IPS-18a (cell line): ENCODE results near the gene NLRP8.
"Not testable (repeated sequence)": the region's sequence is repeated elsewhere in the genome, so short reads cannot be mapped to it uniquely, and the experiment has no call there.

ENCODE experiments used
- H3K27ac ChIP-seq: one replicate; pipeline ENCODE4 v1.5.1; 2013; ENCODE audit warnings: low read length
- H3K27me3 ChIP-seq: one replicate; pipeline ENCODE4 v1.6.1; 2013; ENCODE audit warnings: mild to moderate bottlenecking, low read length; ENCODE audit not compliant: control insufficient read depth, insufficient read depth
- H3K36me3 ChIP-seq: one replicate; pipeline ENCODE4 v1.6.1; 2013; ENCODE audit warnings: low read depth, low read length; ENCODE audit not compliant: control insufficient read depth
- H3K4me1 ChIP-seq: one replicate; pipeline ENCODE4 v1.6.1; 2013; ENCODE audit warnings: low read depth, low read length; ENCODE audit not compliant: control insufficient read depth
- H3K4me3 ChIP-seq: one replicate; pipeline ENCODE4 v1.5.1; 2013; ENCODE audit warnings: low read length
- H3K9ac ChIP-seq: one replicate; pipeline ENCODE4 v1.6.1; 2013; ENCODE audit warnings: mild to moderate bottlenecking, low read length, moderate library complexity
- H3K9me3 ChIP-seq: one replicate; pipeline ENCODE4 v1.6.1; 2013; ENCODE audit warnings: low read depth, low read length; ENCODE audit not compliant: control insufficient read depth

NLRP8 gene

DNA sequence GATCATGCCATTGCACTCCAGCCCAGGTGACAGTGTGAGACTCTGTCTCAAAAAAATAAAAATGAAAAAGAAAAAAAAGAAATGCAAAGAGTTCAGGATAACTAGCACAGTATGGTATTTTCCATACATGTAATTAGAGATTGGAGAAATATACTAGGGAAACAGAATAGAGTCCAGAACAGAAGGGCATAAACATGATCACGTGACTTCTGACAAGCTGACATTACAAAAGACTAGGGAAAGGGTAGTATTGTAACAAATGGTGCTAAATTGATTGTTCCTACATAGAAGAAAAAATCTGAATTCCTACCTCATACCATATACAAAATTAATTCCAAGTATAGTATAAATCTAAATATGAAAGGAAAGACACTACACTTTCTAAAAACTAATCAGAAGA is 37.6 kb downstream of the NLRP8 start:
- H3K27me3 ChIP-seq: no peaks in the 10 kb centered on the region
- no peak overlapping the region for H3K4me3 ChIP-seq
- peaks cover 61% of the 10 kb centered on the region for H3K9me3 ChIP-seq
- H3K9ac ChIP-seq: no peak overlapping the region
- no peak overlapping the region for H3K27ac ChIP-seq
- no peaks in the 10 kb centered on the region for H3K36me3 ChIP-seq
- H3K4me1 ChIP-seq: no peaks in the 10 kb centered on the region

DNA sequence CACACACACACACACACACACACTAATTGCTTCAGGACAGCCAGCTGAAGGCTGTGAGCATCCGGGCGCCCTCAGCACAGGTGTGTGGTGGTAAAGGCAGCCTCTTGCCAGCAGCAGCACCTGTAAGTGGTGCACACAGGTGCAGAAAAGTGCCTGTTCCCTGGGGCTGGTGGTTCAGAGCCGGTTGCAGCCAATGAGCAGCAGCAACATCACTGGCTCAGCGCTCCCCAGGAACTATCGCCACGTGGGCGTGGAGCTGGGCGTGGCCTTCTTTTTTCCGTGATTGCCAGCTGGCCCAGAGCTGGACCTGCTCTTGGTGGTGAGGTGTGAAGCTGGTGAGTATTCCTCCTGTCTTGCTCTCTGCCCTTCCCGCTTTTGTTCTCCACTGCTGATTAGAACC is 38.9 kb downstream of the NLRP8 start, which contains the start of gene NLRP5:
Gene NLRP5, plus strand, starts transcription at position 289 of the 400 bp plus-strand sequence.
- no peak within 1 kb of the TSS for H3K27ac ChIP-seq
- no peak within 1 kb of the TSS for H3K4me3 ChIP-seq
- H3K9ac ChIP-seq: no peak within 1 kb of the TSS
- no peaks in the 10 kb centered on the region for H3K27me3 ChIP-seq
- no peaks in the 10 kb centered on the region for H3K4me1 ChIP-seq
- peaks cover 58% of the 10 kb centered on the region for H3K9me3 ChIP-seq
- no peaks in the 10 kb centered on the region for H3K36me3 ChIP-seq

DNA sequence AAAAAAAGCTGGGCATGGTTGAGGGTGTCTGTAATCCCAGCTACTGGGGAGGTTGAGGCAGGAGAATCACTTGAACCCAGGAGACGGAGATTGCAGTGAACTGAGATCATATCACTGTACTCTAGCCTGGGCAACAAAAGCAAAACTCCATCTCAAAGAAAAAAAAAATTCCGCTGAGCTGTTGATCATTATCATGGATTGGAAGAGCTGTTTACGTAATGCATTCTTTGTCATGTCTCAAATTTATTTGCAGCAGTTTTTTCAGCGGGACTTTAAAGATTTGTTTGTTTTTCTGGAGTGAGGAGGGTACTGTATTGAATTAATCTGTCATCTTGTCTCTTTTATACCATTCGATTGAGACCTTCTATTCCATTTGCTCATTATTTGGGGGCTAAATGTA is 43.2 kb downstream of the NLRP8 start:
- Histone ChIP-seq H3K9ac (no peak overlapping the region), H3K27ac (no peak overlapping the region), H3K27me3 (no peaks in the 10 kb centered on the region), H3K36me3 (no peaks in the 10 kb centered on the region), H3K4me3 (no peak overlapping the region), H3K4me1 (no peaks in the 10 kb centered on the region), H3K9me3 (peaks cover 68% of the 10 kb centered on the region)

DNA sequence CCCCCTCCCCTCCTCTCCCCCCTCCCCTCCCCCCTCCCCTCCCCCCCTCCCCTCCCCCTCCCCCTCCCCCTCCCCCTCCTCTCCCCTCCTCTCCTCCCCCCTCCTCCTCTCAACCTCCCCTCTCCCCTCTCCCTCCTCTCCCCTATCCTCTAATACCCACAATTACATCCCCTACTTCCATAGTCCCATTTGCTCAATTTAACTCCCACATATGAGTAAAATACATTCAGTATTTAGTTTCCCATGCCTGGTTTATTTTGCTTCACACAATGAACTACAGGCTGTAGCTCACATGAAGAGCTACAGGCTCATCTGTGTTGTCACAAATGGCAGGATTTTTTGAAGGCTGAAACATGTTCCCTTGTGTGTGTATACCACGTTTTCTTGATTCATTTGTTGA is 45.9 kb downstream of the NLRP8 start:
- Histone ChIP-seq H3K27me3 (no peaks in the 10 kb centered on the region), H3K4me1 (no peaks in the 10 kb centered on the region), H3K9ac (no peak overlapping the region), H3K4me3 (no peak overlapping the region), H3K9me3 (peaks cover 68% of the 10 kb centered on the region), H3K27ac (no peak overlapping the region), H3K36me3 (no peaks in the 10 kb centered on the region)

DNA sequence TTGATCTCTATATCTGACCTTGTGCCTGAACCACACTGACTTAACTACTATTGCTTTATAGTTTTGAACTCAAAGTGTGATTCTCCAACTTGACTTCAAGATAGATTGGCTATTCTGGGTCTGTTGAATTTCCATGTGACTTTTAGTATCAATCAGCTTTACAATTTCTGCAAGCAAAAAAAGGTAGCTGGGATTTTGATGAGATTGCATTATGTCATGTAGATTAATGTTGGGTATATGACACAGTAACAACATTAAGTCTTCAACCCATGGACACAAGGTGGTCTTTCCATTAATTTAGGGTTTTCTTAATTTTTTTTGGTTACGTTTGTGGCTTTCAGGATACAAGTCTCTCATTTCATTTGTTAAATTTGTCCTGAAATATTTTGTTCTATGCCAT is 67.1 kb downstream of the NLRP8 start:
- no peak overlapping the region for H3K9ac ChIP-seq
- H3K4me1 ChIP-seq: no peaks in the 10 kb centered on the region
- H3K27ac ChIP-seq: no peak overlapping the region
- peaks cover 56% of the 10 kb centered on the region for H3K9me3 ChIP-seq
- no peaks in the 10 kb centered on the region for H3K36me3 ChIP-seq
- no peak overlapping the region for H3K4me3 ChIP-seq
- no peaks in the 10 kb centered on the region for H3K27me3 ChIP-seq

DNA sequence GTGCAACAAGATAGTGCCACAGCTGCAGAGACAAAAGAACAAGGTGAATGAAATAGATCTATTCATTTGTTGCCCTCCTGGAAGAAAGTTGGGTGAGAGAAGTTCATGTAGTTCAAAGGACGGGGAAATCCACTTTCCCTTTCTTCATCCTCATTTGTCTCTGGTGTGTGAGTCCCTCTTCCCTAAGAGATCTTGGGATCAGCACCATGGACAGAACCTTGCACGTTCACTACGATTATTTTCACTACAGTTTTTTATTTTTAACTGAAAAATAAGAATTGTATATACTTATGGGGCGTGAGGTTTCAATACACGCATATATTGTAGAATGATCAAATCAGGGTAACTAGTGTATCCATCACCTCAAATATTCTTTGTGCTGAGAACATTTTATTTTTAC is 68.1 kb downstream of the NLRP8 start:
- H3K27me3 ChIP-seq: no peaks in the 10 kb centered on the region
- H3K4me3 ChIP-seq: no peak overlapping the region
- H3K9ac ChIP-seq: no peak overlapping the region
- no peaks in the 10 kb centered on the region for H3K4me1 ChIP-seq
- peaks cover 54% of the 10 kb centered on the region for H3K9me3 ChIP-seq
- H3K27ac ChIP-seq: no peak overlapping the region
- no peaks in the 10 kb centered on the region for H3K36me3 ChIP-seq

DNA sequence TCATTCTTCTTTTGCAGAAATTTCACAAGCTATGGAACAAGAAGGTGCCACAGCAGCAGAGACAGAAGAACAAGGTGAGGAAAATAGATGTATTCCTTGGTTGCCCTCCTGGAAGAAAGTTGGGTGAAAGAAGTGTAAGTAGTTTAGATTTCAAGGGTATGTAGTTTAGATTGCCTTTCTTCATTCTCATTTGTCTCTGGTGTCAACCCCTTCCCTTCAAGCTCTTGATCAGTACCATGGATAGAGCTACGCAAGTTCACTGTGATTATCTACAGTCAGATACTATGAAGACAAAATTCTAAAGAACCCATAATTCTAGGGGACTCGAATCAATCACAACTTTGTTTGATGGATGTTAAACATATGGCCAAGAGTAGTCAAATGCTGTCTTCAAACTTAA is 71.7 kb downstream of the NLRP8 start:
- not testable (repeated sequence) for H3K27me3 ChIP-seq, H3K4me1 ChIP-seq, H3K9ac ChIP-seq, H3K27ac ChIP-seq, H3K4me3 ChIP-seq, H3K36me3 ChIP-seq
- H3K9me3 ChIP-seq: peaks cover 49% of the 10 kb centered on the region

DNA sequence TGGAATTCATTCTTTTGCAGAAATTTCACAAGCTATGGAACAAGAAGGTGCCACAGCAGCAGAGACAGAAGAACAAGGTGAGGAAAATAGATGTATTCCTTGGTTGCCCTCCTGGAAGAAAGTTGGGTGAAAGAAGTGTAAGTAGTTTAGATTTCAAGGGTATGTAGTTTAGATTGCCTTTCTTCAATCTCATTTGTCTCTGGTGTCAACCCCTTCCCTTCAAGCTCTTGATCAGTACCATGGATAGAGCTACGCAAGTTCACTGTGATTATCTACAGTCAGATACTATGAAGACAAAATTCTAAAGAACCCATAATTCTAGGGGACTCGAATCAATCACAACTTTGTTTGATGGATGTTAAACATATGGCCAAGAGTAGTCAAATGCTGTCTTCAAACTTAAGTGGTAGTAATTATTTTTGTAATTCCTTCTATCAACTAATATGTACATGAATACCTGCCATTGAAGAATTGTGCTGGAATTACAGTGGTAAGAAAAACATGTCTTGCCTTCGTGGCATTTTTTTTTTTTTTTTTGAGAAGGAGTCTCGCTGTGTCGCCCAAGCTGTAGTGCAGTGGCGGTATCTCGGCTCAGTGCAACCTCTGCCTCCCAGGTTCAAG is 72.8 kb downstream of the NLRP8 start:
- peaks cover 43% of the 10 kb centered on the region for H3K9me3 ChIP-seq
- H3K27ac ChIP-seq: not testable (repeated sequence)

DNA sequence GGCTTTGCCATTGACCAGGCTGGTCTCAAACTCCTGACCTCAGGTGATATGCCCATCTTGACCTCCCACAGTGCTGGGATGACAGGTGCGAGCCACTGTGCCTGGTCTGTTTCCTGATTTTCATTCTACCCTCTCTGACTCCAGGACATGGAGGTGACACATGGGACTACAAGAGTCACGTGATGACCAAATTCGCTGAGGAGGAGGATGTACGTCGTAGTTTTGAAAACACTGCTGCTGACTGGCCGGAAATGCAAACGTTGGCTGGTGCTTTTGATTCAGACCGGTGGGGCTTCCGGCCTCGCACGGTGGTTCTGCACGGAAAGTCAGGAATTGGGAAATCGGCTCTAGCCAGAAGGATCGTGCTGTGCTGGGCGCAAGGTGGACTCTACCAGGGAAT is 79.1 kb downstream of the NLRP8 start:
- Histone ChIP-seq H3K4me3 (no peak overlapping the region), H3K9me3 (peaks cover 43% of the 10 kb centered on the region), H3K36me3 (no peaks in the 10 kb centered on the region), H3K27ac (no peak overlapping the region), H3K9ac (no peak overlapping the region), H3K27me3 (no peaks in the 10 kb centered on the region), H3K4me1 (no peaks in the 10 kb centered on the region)

More for the DNA sequence above, 72.8 kb downstream of the NLRP8 start:
- not testable (repeated sequence) for H3K27me3 ChIP-seq, H3K4me1 ChIP-seq, H3K4me3 ChIP-seq, H3K9ac ChIP-seq, H3K36me3 ChIP-seq
